Natural killer cell (primary cell): Measurements from ENCODE around the gene HYOU1. TPM values are rescaled to one million over a fixed set of nuclear protein-coding genes. Genes with fewer than 3 reads are reported as not detected.

Experiments
- ATAC-seq, 3 donors: fragments of 150-1000 bp in 2 of 3; fragments of 200-7000 bp in 1 of 3; cut with Tn5 transposase; 1 replicate in 1 of 3; 2 replicates in 2 of 3; pipeline ENCODE4 v1.10.0; 2021; ENCODE audit warnings: mild to moderate bottlenecking in 2 of 3, moderate library complexity in 2 of 3
- DNase-seq, 2 donors: peaks; one replicate each; pipeline versions ENCODE4 v3.0.0 to v3.0.0-alpha.2; 2013 to 2021; ENCODE audit warnings: mixed read lengths in 1 of 2
- H3K27ac ChIP-seq: one replicate; pipeline ENCODE4 v1.5.1; 2013; ENCODE audit warnings: mild to moderate bottlenecking, low read length
- H3K27me3 ChIP-seq: one replicate; pipeline ENCODE4 v1.6.1; 2013; ENCODE audit warnings: low read length; ENCODE audit not compliant: control insufficient read depth, insufficient read depth
- H3K36me3 ChIP-seq: one replicate; pipeline ENCODE4 v1.6.1; 2013; ENCODE audit warnings: low read length; ENCODE audit not compliant: control insufficient read depth, insufficient read depth
- H3K4me1 ChIP-seq: one replicate; pipeline ENCODE4 v1.6.1; 2013; ENCODE audit warnings: low read length; ENCODE audit not compliant: control insufficient read depth, insufficient read depth
- H3K4me3 ChIP-seq: one replicate; pipeline ENCODE4 v1.5.1; 2013; ENCODE audit warnings: low read length
- H3K9me3 ChIP-seq: one replicate; pipeline ENCODE4 v1.6.1; 2013; ENCODE audit warnings: low read length; ENCODE audit not compliant: control insufficient read depth, insufficient read depth
- H3K27ac Mint-ChIP-seq, 2 donors: one replicate each; pipeline ENCODE4 v1.8.0; 2022; ENCODE audit warnings: mild to moderate bottlenecking in 2 of 2, mixed read lengths in 2 of 2, moderate library complexity in 1 of 2
- H3K27me3 Mint-ChIP-seq, 2 donors: one replicate each; pipeline ENCODE4 v1.8.0; 2022; ENCODE audit warnings: low read depth in 2 of 2, mixed read lengths in 2 of 2
- H3K36me3 Mint-ChIP-seq: one replicate; pipeline ENCODE4 v1.8.0; 2022; ENCODE audit warnings: mixed read lengths
- H3K4me1 Mint-ChIP-seq, 2 donors: one replicate each; pipeline ENCODE4 v1.8.0; 2022; ENCODE audit warnings: mixed read lengths in 2 of 2
- H3K4me3 Mint-ChIP-seq: one replicate; pipeline ENCODE4 v1.8.0; 2022; ENCODE audit warnings: mild to moderate bottlenecking, moderate library complexity, mixed read lengths
- H3K9me3 Mint-ChIP-seq, 2 donors: one replicate each; pipeline ENCODE4 v1.8.0; 2022; ENCODE audit warnings: mixed read lengths in 2 of 2
- WGBS: methylation state at CpG from one replicate; pipeline ENCODE4 v1.1.7; 2013; ENCODE audit warnings: missing lambda C conversion rate; ENCODE audit not compliant: insufficient coverage; 5-methylcytosine and 5-hydroxymethylcytosine counted together
- intact Hi-C: fragments of 100-400 bp; cut with micrococcal nuclease; formaldehyde crosslinking; loops from one replicate; pipeline ENCODE4 v1.14.2; 2022
- total RNA-seq, 4 donors: library from RNA; stranded (reverse); fragments of 120-200 nt in 1 of 4; gene quantifications; one replicate each; pipeline versions ENCODE4 v1.2.3 to v1.2.4, GENCODE V29; 2013 to 2022
- TF ChIP-seq, protein P1 (sequence below): fragments of 200-600 bp; IDR thresholded peaks from one replicate; pipeline ENCODE4 v1.8.0; 2022; ENCODE audit warnings: antibody characterized with exemption

Gene HYOU1
- total RNA-seq, 3 donors from 2014 or later (not counting 1 experiment from before 2014, with no cell fraction given), result 114 to 146 (median 123) TPM

DNA sequence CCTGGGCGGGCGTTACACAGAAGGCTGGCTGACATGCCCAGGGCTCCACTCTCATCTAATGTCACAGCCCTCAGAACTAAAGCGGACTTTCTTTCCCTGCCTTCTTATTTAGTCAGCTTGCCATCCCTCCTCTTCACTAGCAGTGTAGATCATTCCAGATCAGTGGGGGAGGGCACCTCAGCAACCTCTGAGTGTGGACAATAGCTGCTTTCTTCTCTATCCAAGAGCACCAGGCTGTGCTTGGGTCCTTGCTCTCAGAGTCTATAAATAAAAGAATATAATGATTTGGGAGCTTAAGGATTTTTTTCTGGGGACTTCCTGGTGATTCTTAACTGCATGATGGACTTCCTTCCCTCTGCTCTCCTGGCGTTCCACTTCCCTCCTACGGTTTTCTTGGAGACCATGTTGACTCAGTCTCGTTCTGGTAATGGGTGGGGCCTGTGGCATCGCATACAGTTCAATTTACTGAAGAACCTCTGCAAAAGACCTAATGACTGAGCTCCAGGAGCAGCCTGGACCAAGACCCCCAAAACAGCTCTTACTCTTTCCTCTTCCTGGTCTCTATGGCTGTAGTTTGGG is 24.8 kb upstream of the HYOU1 start:
- Histone ChIP-seq H3K36me3 (peaks cover 47% of the 10 kb centered on the region), H3K27ac (no peak overlapping the region), H3K9me3 (no peaks in the 10 kb centered on the region), H3K4me3 (no peak overlapping the region), H3K27me3 (no peaks in the 10 kb centered on the region), H3K4me1 (peaks cover 17% of the 10 kb centered on the region)
- Mint-ChIP-seq H3K9me3 (no peaks in the 10 kb centered on the region), H3K4me3 (no peak overlapping the region), H3K4me1 (peaks cover 12 to 16% of the 10 kb centered on the region in 2 donors), H3K27ac (peak overlapping the region; percentile 3 to 28), H3K27me3 (no peaks in the 10 kb centered on the region), H3K36me3 (no peaks in the 10 kb centered on the region)
- intact Hi-C loops, result loop anchor here (5.0 kb wide), 1 partner anchor 41 kb away; the partner anchor contains the start of gene HINFP
- TF ChIP-seq, protein P1, sequence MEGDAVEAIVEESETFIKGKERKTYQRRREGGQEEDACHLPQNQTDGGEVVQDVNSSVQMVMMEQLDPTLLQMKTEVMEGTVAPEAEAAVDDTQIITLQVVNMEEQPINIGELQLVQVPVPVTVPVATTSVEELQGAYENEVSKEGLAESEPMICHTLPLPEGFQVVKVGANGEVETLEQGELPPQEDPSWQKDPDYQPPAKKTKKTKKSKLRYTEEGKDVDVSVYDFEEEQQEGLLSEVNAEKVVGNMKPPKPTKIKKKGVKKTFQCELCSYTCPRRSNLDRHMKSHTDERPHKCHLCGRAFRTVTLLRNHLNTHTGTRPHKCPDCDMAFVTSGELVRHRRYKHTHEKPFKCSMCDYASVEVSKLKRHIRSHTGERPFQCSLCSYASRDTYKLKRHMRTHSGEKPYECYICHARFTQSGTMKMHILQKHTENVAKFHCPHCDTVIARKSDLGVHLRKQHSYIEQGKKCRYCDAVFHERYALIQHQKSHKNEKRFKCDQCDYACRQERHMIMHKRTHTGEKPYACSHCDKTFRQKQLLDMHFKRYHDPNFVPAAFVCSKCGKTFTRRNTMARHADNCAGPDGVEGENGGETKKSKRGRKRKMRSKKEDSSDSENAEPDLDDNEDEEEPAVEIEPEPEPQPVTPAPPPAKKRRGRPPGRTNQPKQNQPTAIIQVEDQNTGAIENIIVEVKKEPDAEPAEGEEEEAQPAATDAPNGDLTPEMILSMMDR, result no peak
- DNase-seq, result no peak
- 87% methylated on average over 7 of the region's 7 CpGs for WGBS
- no peak for ATAC-seq

GRCh38 chr11:119078675-119079420 is 21.8 kb upstream of the HYOU1 start:
- H3K4me3 Mint-ChIP-seq, result no peak overlapping the region
- no peaks in the 10 kb centered on the region for H3K4me1 ChIP-seq
- TF ChIP-seq, protein P1, result no peak
- no peaks in the 10 kb centered on the region for H3K27me3 Mint-ChIP-seq
- no peaks in the 10 kb centered on the region for H3K4me1 Mint-ChIP-seq
- H3K27ac ChIP-seq, result no peak overlapping the region
- 96% methylated on average over 19 of the region's 19 CpGs for WGBS
- no peaks in the 10 kb centered on the region for H3K9me3 ChIP-seq
- ATAC-seq (no peak), DNase-seq (no peak)
- no peaks in the 10 kb centered on the region for H3K36me3 Mint-ChIP-seq
- intact Hi-C loops, result no loop called here
- H3K27me3 ChIP-seq, result no peaks in the 10 kb centered on the region
- no peaks in the 10 kb centered on the region for H3K9me3 Mint-ChIP-seq
- H3K27ac Mint-ChIP-seq, result no peak overlapping the region
- peaks cover 60% of the 10 kb centered on the region for H3K36me3 ChIP-seq
- H3K4me3 ChIP-seq, result no peak overlapping the region

GRCh38 chr11:119077839-119078238 is 20.8 kb upstream of the HYOU1 start:
- Mint-ChIP-seq H3K4me3 (no peak overlapping the region), H3K9me3 (no peaks in the 10 kb centered on the region), H3K27ac (no peak overlapping the region), H3K36me3 (no peaks in the 10 kb centered on the region), H3K27me3 (no peaks in the 10 kb centered on the region), H3K4me1 (peaks cover 0 to 3% of the 10 kb centered on the region in 2 donors)
- DNase-seq (no peak), ATAC-seq (no peak)
- WGBS, result 96% methylated on average over 11 of the region's 11 CpGs
- Histone ChIP-seq H3K4me1 (no peaks in the 10 kb centered on the region), H3K4me3 (no peak overlapping the region), H3K9me3 (no peaks in the 10 kb centered on the region), H3K27me3 (no peaks in the 10 kb centered on the region), H3K27ac (no peak overlapping the region), H3K36me3 (peaks cover 70% of the 10 kb centered on the region)
- TF ChIP-seq, protein P1, result no peak
- intact Hi-C loops, result no loop called here
